DLD1 (cell line): ENCODE results near the gene ASMTL.
"Not testable (repeated sequence)": the region's sequence is repeated elsewhere in the genome, so short reads cannot be mapped to it uniquely, and the experiment has no call there.

Experiments
- in situ Hi-C: cut with HindIII; loops from 2 replicates; pipeline ENCODE4 v1.10.0; 2017; ENCODE audit warnings: low sequenced_read_pairs

The ASMTL gene, protein sequence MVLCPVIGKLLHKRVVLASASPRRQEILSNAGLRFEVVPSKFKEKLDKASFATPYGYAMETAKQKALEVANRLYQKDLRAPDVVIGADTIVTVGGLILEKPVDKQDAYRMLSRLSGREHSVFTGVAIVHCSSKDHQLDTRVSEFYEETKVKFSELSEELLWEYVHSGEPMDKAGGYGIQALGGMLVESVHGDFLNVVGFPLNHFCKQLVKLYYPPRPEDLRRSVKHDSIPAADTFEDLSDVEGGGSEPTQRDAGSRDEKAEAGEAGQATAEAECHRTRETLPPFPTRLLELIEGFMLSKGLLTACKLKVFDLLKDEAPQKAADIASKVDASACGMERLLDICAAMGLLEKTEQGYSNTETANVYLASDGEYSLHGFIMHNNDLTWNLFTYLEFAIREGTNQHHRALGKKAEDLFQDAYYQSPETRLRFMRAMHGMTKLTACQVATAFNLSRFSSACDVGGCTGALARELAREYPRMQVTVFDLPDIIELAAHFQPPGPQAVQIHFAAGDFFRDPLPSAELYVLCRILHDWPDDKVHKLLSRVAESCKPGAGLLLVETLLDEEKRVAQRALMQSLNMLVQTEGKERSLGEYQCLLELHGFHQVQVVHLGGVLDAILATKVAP

DNA sequence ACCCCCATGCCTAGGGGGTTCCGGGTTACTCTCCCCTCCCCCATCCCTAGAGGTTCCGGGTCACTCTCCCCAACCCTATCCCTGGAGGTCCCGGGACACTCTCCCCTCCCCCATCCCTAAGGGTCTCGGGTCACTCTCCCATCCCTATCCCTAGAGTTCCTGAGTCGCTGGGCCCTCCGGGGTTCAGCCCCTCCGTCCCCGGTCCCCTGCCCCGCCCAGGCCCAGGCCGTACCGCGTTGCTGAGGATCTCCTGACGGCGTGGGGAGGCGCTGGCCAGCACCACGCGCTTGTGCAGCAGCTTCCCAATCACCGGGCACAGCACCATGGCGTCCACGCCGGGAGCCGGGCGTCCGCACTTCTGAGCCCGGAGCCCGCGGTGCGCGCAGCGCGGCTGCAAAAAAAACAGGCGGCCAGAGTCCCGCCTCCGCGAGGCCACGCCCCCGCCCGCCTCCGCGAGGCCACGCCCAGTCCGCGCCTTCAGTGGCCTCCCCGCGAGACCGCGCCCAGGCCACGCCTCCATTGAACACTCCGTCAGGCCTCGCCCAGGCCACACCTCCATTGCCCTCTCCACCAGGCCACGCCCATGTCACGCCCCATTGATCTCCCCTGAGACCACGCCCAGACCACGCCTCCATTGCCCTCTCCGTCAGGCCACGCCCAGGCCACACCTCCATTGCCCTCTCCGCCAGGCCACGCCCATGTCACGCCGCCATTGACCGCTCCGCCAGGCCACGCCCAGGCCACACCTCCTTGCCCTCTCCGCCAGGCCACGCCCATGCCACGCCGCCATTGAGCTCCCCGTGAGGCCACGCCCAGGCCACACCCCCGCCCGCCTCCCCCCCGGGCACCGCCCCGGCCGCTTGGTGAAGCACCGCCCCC, at the start of gene ASMTL:
TSS of gene ASMTL (minus strand) at position 394 of the 879 bp plus-strand sequence. CDS start at position 325, 69 bp downstream.
- in situ Hi-C loops = no loop called here

DNA sequence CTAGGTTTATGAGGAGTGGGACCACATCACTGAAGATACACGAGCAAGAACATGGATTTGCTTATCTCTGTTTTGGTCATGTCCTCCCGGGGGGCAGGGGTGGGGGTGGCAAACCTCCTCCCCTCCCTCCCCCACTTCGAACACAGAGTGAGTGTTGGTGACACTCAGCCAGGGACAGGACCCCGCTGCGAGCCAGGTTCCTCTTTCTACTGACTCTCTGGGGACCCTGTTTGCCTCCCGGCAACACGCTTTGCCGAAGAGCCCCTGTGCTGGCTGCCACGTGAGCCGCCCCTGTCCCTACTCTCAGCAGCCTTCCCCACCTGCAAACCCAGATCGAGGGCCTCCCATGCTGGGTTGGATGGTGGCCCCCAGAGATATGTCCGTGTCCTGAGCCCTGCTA, 49.5 kb upstream of the ASMTL start:
- in situ Hi-C loops = no loop called here

DNA sequence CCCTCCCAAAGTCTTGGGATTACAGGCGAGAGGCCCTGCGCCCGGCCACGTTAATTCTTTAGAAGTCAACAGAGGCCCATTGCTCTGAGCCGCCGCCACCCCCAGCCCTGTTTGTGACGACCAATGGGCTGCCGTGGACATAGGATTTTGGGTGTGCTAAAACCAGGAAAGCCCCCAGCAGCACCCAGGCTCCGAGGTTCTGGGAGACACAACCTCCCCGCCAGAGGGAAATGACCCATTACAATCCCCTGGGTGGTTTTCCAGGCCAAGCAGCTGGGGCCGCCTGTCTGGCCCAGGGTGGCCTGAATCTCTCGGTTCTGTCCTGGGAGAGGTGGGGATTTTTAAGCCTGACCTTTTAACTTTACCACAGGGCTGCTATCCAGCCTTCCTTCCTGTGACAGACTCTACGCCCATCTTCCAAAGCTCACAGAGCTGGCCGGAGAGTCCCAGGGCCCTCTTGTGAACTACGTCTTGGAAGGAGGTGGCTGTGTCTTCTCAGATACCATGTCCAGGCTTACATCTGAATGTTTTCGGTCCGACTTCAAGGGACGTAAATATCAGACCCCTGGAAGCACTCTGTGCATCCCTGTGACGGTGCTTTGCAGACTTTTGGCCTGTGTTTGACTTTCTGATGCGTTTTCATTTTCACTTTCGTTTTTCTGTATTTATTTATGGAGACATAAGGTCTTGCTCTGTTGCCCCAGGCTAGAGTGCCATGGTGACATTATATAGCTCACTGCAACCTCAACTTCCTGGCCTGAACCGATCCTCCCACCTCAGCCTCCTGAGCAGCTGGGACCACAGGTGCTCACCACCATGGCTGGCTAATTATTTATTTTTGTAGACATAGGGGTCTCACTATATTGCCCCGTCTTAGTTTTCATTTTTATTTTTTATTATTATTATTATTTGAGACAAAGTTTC, 48.3 kb upstream of the ASMTL start:
- in situ Hi-C loops = no loop called here

DNA sequence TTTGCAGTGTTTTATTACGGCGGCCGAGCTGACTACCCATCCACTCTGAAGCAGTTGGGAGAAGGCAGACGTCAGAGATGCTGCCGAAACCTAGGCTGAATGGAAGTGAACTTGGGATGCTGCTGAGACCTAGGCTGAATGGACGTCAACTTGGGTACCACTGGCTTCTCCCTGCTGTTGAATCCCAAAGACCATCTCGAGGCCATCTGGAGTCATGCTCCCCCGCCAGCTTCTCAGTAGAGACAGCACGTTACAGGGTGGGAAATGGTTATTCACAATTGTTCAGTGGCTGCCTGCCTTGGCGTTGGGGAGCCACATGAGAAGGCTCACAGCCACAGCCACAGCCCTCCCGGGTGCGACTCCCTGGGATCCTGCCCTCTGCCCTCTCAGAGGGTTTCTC, 43.4 kb upstream of the ASMTL start:
- in situ Hi-C loops = no loop called here

DNA sequence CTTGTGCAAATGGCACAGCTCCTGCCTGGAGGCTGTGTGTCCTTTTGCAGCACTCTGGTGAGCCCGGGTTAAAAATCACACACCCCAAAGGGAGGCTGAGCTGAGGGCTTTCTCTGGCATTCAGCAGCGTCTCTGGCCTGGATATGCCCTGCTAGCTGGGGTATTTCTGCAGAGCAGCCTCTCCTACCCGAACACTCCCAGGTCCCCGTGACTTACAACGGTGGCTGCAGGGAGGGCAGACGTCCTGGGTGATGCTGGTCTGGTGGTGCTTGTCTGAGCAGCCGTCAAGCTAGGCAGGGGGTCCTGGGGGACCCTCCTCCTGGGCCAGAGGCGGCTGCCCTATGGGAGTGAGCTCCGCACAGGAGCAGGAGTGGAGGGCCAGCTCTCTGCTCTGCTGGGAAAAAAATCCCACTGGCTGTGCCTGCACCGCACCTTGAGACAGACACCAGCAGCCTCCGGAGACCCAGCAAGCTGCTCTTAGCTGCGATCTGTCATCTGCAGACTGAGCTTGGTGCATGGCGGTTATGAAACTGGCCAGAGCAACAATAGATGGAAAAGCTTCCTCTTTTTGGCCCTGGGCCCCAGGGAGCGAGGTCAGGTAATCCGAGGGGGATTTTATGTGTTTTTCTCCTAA, 41.3 kb upstream of the ASMTL start:
- in situ Hi-C loops = no loop called here

DNA sequence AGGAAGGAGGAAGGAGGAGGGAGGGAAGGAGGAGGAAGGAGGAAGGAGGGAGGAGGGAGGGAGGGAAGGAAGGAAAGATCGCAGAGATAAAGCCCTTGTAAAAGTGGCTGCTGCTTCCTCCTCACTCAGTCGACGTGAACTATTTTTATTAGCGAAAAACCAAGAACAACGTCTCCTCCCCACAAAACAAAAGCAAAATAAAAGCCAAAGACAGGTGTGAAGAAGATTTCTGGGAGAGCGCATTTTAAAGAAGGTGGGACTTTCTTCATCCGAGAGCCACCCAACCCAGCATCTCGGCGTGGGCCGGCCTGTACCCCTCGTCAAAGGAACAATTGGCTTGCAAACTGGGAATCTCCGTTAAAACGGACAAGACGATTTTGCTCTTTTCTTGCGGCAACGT, 40.7 kb upstream of the ASMTL start:
- in situ Hi-C loops = no loop called here

DNA sequence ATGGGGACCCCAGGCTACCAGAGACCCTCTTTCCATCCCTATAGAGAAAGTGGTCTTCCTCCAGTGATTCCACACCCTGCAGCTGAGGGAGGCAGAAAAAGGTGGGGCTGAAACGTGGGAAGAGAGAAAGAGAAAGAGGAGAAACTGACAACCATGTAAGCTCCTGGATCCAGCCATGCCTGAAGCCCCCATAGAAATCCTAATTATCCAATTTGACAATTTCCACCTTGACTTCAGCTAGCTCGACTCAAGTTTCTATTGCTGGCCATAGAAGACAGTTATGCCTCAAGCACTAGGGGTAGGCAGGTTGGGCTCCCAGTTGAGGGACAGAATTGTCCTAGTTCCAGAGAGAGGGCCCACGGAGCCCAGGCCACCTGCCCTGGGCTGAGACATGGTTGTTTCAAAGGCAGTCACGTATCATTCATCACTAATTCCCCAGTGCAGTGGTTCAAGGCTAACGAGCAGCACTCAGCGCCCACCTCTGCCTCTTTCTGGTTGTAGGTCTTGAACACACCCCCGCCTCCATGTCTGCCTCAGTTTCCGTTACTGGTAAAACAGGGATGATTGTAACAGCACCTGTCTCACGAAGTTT, 39.8 kb upstream of the ASMTL start:
- in situ Hi-C loops = no loop called here

DNA sequence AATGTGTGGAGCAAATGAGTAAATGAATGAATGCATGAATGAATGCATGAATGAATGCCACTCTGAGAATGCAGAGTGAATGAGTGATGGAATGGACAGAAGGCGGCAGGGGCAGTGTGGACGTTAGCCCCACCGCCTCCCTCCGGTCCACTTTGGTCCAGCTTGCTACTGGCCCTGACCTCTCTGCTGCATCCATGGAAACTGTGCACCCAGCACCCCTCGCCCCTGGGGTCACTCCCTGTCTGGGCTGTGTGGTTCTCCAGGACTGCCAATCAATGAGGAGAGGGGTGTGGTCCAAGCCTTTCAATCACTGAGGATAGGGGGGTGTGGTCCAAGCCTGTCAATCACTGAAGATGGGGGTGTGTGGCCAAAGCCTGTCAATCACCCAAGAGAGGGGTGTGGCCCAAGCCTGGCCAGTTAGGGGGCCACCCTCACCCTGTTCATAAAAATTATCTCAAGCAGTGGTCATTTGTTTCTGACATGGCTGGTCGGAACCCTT, 39.2 kb upstream of the ASMTL start:
- in situ Hi-C loops = no loop called here

DNA sequence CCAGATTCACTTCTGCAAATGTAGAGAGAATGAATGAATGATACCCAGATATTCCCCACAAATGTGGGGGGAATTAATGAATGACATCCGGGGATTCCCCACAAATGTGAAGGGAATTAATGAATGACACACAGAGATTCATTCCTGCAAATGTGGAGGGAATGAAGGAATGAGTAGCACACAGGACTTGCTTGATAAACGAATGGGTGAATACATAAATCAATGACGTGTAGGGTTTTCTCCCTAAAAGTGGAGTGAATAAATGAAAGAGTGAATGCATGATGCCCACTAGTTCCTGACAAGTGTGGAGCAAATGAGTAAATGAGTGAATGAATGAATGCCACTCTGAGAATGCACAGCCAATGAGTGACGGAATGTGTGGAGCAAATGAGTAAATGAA, 38.5 kb upstream of the ASMTL start:
- in situ Hi-C loops = not testable (repeated sequence)

DNA sequence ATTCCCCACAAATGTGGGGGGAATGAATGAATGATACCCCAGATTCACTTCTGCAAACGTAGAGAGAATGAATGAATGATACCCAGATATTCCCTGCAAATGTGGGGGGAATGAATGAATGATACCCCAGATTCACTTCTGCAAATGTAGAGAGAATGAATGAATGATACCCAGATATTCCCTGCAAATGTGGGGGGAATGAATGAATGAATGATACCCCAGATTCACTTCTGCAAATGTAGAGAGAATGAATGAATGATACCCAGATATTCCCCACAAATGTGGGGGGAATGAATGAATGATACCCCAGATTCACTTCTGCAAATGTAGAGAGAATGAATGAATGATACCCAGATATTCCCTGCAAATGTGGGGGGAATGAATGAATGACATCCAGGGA, 38.0 kb upstream of the ASMTL start:
- in situ Hi-C loops = not testable (repeated sequence)

DNA sequence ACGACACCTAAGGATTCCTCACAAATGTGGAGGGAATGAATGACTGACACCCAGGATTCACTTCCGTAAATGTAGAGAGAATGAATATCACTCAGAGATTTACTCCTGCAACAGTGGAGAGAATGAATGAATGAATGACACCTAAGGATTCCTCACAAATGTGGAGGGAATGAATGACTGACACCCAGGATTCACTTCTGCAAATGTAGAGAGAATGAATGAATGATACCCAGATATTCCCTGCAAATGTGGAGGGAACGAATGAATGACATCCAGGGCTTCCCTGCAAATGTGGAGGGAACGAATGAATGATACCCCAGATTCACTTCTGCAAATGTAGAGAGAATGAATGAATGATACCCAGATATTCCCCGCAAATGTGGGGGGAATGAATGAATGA, 36.6 kb upstream of the ASMTL start:
- in situ Hi-C loops = not testable (repeated sequence)

DNA sequence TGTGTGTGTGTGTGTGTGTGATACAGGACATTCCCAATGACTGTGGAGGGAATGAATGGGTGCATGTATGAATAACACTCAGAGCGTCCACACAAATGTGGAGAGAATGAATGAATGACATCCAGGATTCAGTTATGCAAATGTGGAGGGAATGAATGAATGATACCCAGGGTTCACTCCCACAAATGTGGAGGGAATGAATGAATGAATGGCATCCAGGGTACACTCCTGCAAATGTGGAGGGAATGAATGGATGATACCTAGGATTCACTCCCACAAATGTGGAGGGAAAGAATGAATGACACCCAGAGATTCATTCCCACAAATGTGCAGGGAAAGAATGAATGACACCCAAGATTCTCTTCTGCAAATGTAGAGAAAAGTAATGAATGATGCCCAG, 36.0 kb upstream of the ASMTL start:
- in situ Hi-C loops = no loop called here

DNA sequence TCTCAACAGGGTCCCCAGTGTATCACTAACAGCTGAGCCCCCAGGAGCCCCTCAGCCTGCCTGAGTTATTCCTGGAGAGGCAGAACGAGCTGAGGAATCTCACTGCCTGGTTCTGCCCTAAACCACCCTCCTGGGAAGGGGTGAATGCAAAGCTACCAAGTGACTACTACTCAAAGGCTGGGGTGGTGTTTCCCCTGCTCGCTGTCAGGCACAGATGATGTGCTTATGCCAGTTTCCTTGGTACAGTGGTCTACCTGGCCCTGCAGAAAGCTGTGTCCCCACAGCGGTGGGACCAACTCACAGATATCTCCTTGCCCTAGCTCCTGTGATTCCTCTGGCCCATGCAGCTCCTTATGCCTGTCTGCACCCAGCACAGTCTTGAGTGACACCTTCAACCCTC, 35.4 kb upstream of the ASMTL start:
- in situ Hi-C loops = no loop called here

DNA sequence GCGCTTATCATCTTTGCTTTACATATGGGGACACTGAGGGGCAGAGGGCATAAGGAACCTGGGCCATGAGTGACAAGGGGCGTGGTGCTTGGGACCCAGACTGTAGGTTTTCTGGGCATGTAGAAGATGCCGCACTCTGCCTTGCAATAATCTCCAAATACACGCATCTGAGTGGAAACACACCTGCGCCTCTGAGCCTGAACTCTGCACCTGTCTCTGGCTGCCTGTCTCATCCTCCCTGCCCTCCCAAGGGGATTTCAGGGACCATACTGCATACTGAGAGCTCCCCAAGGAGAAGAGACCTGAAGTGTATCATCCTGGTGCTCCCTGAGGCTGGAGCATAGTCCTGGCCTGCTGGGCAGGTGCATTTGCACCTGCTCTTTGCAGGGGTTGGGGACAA, 34.7 kb upstream of the ASMTL start:
- in situ Hi-C loops = no loop called here

DNA sequence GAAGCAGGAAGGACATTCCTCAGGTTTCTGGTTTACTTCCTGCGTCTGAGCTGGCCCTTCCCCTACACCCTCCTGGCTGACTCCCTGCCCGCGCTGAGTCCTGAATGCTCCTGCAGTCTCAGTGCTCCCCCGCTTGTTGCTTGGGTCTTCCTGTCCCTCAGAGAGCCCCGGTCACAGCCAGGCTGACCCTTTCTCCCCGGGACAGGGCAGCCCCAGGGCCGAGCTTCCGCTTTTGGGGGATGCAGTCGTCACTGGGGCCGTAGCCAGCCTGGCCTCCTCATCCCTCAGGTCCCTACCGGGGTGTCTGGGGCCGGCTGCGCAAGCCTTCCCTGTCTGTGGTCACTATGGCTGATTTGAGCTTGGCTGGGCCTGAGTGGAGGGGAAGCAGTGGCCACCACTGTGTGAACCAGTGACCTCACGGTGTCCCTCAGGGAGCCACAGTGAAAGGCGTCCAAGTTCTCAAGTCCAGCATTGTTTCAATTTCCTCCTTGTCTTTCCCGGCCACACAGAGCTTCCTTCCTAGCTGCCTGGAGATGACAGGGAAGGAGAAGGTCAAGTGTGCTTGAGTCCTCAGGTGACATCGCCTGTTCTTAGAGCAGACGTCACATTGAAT, 34.1 kb upstream of the ASMTL start:
- in situ Hi-C loops = no loop called here

DNA sequence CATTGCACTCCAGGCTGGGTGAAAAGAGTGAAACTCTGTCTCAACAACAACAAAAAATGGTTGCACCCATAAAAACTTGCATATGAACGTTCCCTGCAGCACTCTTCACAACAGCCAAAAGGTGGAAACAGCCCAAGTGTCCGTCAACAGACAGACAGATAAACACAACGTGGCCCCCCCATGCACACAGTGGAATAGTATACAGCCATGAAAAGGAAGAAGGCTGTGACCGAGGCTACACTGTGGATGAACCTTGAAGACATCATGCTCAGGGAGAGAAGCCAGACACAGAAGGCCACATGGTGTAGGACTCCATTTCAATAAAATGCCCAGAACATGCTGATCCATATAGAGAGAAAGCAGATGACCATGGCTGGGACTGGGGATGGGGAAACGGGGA, 33.5 kb upstream of the ASMTL start:
- in situ Hi-C loops = no loop called here

DNA sequence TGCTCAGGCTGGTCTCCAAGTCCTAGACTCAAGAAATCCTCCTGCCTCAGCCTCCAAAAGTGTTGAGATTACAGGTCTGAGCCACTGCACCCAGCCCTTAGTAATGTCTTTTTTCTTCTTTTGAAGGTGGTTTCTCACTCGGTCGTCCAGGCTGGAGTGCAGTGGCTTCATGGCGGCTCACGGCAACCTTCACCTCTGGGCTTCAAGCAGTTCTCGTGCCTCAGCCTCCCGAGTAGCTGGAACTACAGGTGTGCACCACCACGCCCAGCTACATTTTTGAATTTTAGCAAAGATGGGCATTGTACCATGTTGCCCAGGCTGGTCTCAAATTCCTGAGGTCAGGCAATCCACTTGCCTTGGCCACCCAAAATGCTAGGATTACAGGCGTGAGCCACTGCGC, 32.3 kb upstream of the ASMTL start:
- in situ Hi-C loops = no loop called here

DNA sequence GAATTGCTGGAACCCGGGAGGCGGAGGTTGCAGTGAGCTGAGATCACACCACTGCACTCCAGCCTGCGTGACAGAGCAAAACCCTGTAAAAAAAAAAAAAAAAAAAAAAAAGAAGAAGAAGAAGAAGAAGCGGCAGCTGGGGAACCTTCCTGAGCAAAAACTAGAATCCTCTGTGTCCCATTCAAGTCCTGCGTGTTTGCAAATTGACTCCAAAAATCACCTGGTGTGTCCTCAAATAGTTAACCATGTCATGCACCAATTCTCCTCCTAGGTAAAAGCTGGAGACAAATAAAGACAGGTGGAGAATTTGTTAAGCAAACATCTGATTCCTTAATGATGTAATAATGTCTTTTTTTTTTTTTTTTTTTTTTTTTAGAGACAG, 31.9 kb upstream of the ASMTL start:
- in situ Hi-C loops = no loop called here
